Muscle of leg (tissue), 11 donors: ENCODE measurements around the gene NPC2. TPM values are rescaled to one million over a fixed set of nuclear protein-coding genes. Genes with fewer than 3 reads are reported as not detected.
"Not testable (repeated sequence)": the region's sequence is repeated elsewhere in the genome, so short reads cannot be mapped to it uniquely, and the experiment has no call there.

Experiments
- DNase-seq: peaks from one replicate; pipeline ENCODE4 v3.0.0; 2013
- H3K27ac ChIP-seq: one replicate; pipeline ENCODE4 v1.5.1; 2013; ENCODE audit warnings: mild to moderate bottlenecking, low read length, control low read depth
- H3K27me3 ChIP-seq: one replicate; pipeline ENCODE4 v1.6.1; 2013; ENCODE audit warnings: low read length; ENCODE audit not compliant: control insufficient read depth, insufficient read depth
- H3K36me3 ChIP-seq: one replicate; pipeline ENCODE4 v1.6.1; 2013; ENCODE audit warnings: low read length; ENCODE audit not compliant: control insufficient read depth, insufficient read depth
- H3K4me1 ChIP-seq: one replicate; pipeline ENCODE4 v1.6.1; 2013; ENCODE audit warnings: low read length; ENCODE audit not compliant: control insufficient read depth, insufficient read depth
- H3K4me3 ChIP-seq: one replicate; pipeline ENCODE4 v1.5.1; 2013; ENCODE audit warnings: low read length, control low read depth
- H3K9me3 ChIP-seq: replicated peaks from 2 replicates; pipeline ENCODE4 v1.6.1; 2013; ENCODE audit warnings: low read depth, low read length; ENCODE audit not compliant: control insufficient read depth
- WGBS: methylation state at CpG from one replicate; pipeline ENCODE4 v1.1.5; 2013; ENCODE audit warnings: missing lambda C conversion rate; ENCODE audit not compliant: insufficient coverage; 5-methylcytosine and 5-hydroxymethylcytosine counted together
- polyA plus RNA-seq, 8 donors: library from polyadenylated mRNA; unstranded; fragments of 120-200 nt; gene quantifications; one replicate each; pipeline versions ENCODE4 v1.2.1 to v1.2.3, GENCODE V29; 2013; ENCODE audit warnings: inconsistent platforms in 1 of 8, low replicate concordance in 1 of 8; ENCODE audit not compliant: insufficient read length in 8 of 8, insufficient read depth in 1 of 8
- total RNA-seq: library from RNA; stranded (reverse); fragments of 120-200 nt; gene quantifications from one replicate; pipeline ENCODE4 v1.2.4, GENCODE V29; 2013

Gene NPC2
- total and polyA plus RNA-seq, 9 donors: 81.0 to 147 (median 97.2) TPM

GRCh38 chr14:74462993-74463392, 30.1 kb downstream of the NPC2 start:
- H3K9me3 ChIP-seq: no peaks in the 10 kb centered on the region
- WGBS: 79% methylated on average over 3 of the region's 3 CpGs
- no peaks in the 10 kb centered on the region for H3K36me3 ChIP-seq
- no peaks in the 10 kb centered on the region for H3K27me3 ChIP-seq
- DNase-seq: no peak
- no peak overlapping the region for H3K4me3 ChIP-seq
- H3K27ac ChIP-seq: no peak overlapping the region
- H3K4me1 ChIP-seq: no peaks in the 10 kb centered on the region

GRCh38 chr14:74459976-74460375, 33.1 kb downstream of the NPC2 start:
- Histone ChIP-seq H3K27ac (no peak overlapping the region), H3K36me3 (no peaks in the 10 kb centered on the region), H3K9me3 (no peaks in the 10 kb centered on the region), H3K4me3 (no peak overlapping the region), H3K27me3 (no peaks in the 10 kb centered on the region), H3K4me1 (no peaks in the 10 kb centered on the region)
- no peak for DNase-seq
- 57% methylated on average over 6 of the region's 6 CpGs for WGBS

GRCh38 chr14:74459289-74459946, 33.7 kb downstream of the NPC2 start:
- WGBS: 28% methylated on average over 4 of the region's 10 CpGs

GRCh38 chr14:74457565-74457895, 35.6 kb downstream of the NPC2 start:
- Histone ChIP-seq H3K27ac (no peak overlapping the region), H3K4me3 (no peak overlapping the region), H3K9me3 (no peaks in the 10 kb centered on the region), H3K27me3 (no peaks in the 10 kb centered on the region), H3K4me1 (no peaks in the 10 kb centered on the region), H3K36me3 (no peaks in the 10 kb centered on the region)
- WGBS: no CpG with 5 or more reads among the region's 4 CpGs
- DNase-seq: no peak

More at GRCh38 chr14:74459289-74459946, 33.7 kb downstream of the NPC2 start:
- Histone ChIP-seq H3K4me3 (no peak overlapping the region), H3K4me1 (no peaks in the 10 kb centered on the region), H3K27me3 (no peaks in the 10 kb centered on the region), H3K36me3 (no peaks in the 10 kb centered on the region), H3K27ac (no peak overlapping the region), H3K9me3 (no peaks in the 10 kb centered on the region)
- DNase-seq: no peak

- no peak for DNase-seq
- no peak overlapping the region for H3K4me3 ChIP-seq
- no peaks in the 10 kb centered on the region for H3K27me3 ChIP-seq
- 58% methylated on average over 17 of the region's 17 CpGs for WGBS
- H3K9me3 ChIP-seq: no peaks in the 10 kb centered on the region
- no peak overlapping the region for H3K27ac ChIP-seq
- H3K4me1 ChIP-seq: no peaks in the 10 kb centered on the region
- no peaks in the 10 kb centered on the region for H3K36me3 ChIP-seq
Observed at GRCh38 chr14:74456684-74457564, 36.2 kb downstream of the NPC2 start.

- H3K9me3 ChIP-seq, H3K4me1 ChIP-seq, H3K27me3 ChIP-seq, H3K27ac ChIP-seq, DNase-seq, H3K4me3 ChIP-seq, H3K36me3 ChIP-seq: not testable (repeated sequence)
- 90% methylated on average over 2 of the region's 5 CpGs for whole genome bisulfite sequencing
Observed at GRCh38 chr14:74454397-74454796, 38.7 kb downstream of the NPC2 start.

- Histone ChIP-seq H3K27me3 (no peaks in the 10 kb centered on the region), H3K4me1 (no peaks in the 10 kb centered on the region), H3K9me3 (no peaks in the 10 kb centered on the region), H3K4me3 (no peak overlapping the region), H3K27ac (no peak overlapping the region), H3K36me3 (no peaks in the 10 kb centered on the region)
- no peak for DNase-seq
- no CpG with 5 or more reads among the region's 3 CpGs for WGBS
Observed at GRCh38 chr14:74444866-74445265, 48.2 kb downstream of the NPC2 start.

- no peaks in the 10 kb centered on the region for H3K9me3 ChIP-seq
- H3K4me1 ChIP-seq: no peaks in the 10 kb centered on the region
- no peaks in the 10 kb centered on the region for H3K36me3 ChIP-seq
- DNase-seq: no peak
- H3K4me3 ChIP-seq: no peak overlapping the region
- no peak overlapping the region for H3K27ac ChIP-seq
- H3K27me3 ChIP-seq: no peaks in the 10 kb centered on the region
Observed at GRCh38 chr14:74442757-74443156, 50.3 kb downstream of the NPC2 start.

- 78% methylated on average over 1 of the region's 3 CpGs for WGBS
- no peak overlapping the region for H3K4me3 ChIP-seq
- DNase-seq: no peak
- no peaks in the 10 kb centered on the region for H3K27me3 ChIP-seq
- H3K9me3 ChIP-seq: no peaks in the 10 kb centered on the region
- H3K27ac ChIP-seq: no peak overlapping the region
- H3K36me3 ChIP-seq: no peaks in the 10 kb centered on the region
- no peaks in the 10 kb centered on the region for H3K4me1 ChIP-seq
Observed at GRCh38 chr14:74441113-74441512, 52.0 kb downstream of the NPC2 start.

GRCh38 chr14:74438351-74438915, 54.7 kb downstream of the NPC2 start:
- DNase-seq: no peak
- H3K27ac ChIP-seq: no peak overlapping the region
- WGBS: no CpG with 5 or more reads among the region's 3 CpGs
- H3K27me3 ChIP-seq: no peaks in the 10 kb centered on the region
- no peaks in the 10 kb centered on the region for H3K36me3 ChIP-seq
- H3K4me3 ChIP-seq: no peak overlapping the region
- no peaks in the 10 kb centered on the region for H3K4me1 ChIP-seq
- no peaks in the 10 kb centered on the region for H3K9me3 ChIP-seq
